HG02623 (cell line): ENCODE data around the gene TBL1X.
"Not testable (repeated sequence)": the region's sequence is repeated elsewhere in the genome, so short reads cannot be mapped to it uniquely, and the experiment has no call there.

Experiments
- ATAC-seq: cut with Tn5 transposase; IDR thresholded peaks from one replicate; pipeline ENCODE4 v1.9.1; 2021; ENCODE audit warnings: moderate library complexity; ENCODE audit not compliant: unreplicated experiment

Gene TBL1X

GRCh38 chrX:9533611-9534010 is 68.8 kb downstream of the TBL1X start:
- ATAC-seq = no peak

GRCh38 chrX:9534686-9535085 is 69.8 kb downstream of the TBL1X start:
- ATAC-seq = no peak

GRCh38 chrX:9535101-9535500 is 70.2 kb downstream of the TBL1X start:
- ATAC-seq = no peak

DNA sequence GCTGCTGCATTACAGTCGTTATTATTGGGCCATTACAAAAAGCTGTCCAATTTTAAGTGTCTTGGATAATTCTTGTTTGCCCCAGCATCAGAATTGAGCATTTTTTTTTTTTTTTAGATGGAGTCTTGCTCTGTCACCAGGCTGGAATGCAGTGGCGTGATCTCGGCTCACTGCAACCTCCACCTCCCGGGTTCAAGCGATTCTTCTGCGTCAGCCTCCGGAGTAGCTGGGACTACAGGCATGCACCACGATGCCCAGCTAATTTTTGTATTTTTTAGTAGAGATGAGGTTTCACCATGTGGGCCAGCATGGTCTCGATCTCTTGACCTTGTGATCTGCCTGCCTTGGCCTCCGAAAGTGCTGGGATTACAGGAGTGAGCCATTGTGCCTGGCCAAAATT is 71.3 kb downstream of the TBL1X start:
- not testable (repeated sequence) for ATAC-seq

DNA sequence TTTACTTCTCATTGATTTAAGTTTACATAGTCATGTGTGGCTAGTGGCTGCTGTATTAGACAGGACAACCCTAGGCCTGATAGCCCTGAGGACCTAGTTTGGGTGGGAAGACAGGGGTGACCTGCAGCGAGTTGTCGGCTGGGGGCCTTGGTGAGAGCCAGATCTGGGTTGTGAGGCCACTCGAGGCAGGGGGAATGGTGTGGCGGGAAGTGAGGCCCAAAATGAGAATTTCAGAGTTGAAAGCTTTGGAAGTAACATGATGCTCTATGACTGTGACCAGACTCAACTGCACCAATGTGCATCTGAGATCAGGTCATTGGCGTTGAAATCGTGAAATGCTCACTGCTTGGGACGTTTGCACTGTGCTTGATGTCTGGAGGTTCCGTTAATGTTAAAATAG is 72.9 kb downstream of the TBL1X start:
- no peak for ATAC-seq

DNA sequence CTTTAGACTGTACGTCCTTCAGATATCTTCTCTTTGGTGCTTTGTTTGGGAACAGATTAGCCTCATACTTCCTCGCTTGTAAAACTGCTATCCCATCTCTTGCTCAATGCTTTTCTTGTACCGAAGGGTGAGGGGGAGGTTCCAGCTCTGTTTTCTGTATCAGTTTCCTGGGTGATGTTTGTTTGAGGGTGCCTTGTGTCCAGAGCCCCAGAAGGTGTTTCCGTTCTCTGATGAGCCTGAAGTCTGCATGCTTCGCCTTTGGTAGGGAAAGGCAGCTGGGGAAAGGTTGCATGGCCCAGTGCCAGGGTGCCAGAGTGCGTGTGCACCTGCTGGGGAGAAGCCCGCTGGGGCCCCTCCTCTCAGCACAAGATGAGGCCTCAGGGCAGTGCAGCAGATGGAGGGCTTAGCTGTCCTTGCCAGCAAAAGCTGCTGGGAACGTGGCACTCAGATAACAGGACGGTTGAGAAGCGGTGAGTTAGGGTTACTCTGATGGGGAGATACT is 73.7 kb downstream of the TBL1X start:
- no peak for ATAC-seq

DNA sequence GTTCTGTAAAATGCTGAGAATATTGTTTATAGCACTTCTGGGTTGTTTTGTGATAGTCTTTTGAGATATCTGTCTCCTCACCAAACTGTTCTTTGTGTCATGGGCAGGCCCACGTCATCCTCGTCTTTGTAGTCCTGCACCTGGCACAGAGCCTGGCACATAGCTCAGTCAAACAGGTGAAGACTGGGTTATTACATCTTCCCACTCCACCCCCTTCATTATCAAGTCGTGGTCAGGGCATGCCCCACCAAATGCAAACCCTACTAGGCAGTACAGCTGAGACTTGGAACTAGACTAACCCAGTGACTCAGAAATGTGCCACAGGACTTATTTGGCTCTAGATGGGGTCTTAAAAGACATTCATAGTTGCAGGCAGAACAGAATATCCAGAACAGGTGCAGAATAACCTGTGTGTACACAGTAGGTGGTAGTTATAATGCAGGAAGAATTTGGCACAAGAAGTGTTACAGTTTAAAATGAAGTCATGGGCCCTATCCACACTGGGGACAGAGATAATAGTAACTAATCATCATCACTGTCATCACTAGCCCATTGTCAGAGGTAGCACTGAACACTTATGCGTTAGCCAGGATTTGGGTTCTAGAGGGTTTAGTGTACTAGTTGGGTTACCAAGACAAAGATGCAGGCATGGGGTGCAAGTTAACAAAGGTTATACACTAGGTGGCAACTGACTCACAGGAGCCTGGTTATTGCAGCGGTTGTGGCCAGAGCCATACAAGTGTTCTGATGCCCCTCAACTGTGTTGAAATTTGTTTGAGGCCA is 74.9 kb downstream of the TBL1X start:
- ATAC-seq = no peak

DNA sequence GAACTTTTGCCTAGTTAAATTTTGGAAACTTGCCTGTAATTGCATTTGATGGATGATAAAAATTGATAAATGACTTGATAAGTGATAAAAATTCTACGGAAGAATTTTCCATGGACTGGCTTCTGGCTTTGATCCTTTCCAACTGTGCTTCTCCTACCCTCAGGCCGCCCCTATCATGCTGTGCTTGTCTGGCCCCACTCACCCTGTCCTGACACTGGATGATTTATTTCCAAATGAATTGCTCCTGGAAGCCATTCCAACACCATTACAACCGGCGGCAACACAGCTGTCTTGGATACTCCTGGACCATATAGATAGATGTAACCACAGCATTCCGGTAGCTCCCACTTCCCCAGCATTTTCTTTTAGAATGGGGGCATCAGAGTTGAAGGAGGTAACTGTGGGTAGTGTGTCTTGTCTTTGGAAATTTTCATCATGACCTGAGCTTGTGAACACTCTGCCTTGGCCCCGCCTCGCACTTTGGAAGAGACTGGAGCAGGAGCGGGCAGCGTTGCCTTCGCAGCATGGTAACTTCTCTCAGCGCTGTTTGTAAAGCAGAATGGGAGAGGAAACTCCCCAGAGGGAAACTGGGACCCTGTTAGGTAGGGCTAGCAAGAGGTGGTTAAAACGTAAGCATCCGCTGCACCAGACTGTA is 77.4 kb downstream of the TBL1X start:
- no peak for ATAC-seq

DNA sequence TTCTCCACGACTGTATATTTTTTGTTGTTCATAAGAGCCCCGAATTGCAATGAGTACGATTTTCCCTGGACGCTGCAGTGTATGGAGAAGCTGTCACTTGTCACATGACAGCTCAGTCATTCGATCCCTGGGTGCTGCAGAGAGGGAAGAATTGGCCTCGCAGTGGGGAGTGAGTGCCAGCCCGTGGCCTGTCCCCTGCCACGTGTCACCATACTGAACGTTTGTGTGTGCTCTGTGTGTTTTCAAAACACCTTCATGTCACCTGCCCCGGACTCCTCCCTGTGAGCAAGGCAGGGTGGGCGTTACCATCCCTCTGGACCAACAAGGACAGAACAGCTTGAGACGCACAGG is 77.9 kb downstream of the TBL1X start:
- ATAC-seq = no peak

DNA sequence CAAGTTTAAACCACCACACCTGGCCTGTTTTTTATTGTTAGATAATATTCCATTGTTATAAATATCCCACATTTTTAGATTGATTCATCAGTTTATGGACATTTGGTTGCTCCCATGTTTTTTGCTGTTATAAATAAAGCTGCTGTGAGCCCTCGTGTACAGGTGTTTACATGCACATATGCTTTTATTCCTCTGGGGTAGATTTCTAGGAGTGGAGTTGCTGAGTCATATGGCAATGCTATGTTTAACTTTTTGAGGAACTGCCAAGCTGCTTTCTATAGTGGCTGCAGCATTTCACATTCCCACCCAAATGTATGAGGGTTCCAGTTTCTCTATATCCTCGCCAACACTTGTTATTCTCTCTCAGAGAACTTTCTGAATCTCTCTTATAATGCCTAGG is 90.5 kb downstream of the TBL1X start:
- no peak for ATAC-seq

DNA sequence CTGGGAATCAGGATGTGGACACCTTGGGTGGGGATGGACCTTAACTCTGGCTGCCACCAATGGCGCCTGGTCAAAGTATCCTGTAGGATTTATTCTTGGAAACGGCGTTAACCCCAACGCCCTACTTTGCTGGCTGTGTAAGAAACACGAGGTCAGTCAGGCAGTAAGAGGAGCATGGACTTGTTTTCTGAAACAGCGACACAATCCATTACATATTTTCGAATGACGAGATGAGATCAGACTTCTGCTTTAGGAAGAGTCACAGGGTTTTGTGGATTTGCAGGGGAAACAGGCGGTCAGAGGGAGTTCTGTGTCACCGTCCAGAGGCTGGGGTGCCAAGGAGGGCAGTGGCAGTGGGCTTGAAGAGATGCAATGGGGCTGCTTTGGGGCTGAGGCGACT is 92.2 kb downstream of the TBL1X start:
- ATAC-seq = no peak

DNA sequence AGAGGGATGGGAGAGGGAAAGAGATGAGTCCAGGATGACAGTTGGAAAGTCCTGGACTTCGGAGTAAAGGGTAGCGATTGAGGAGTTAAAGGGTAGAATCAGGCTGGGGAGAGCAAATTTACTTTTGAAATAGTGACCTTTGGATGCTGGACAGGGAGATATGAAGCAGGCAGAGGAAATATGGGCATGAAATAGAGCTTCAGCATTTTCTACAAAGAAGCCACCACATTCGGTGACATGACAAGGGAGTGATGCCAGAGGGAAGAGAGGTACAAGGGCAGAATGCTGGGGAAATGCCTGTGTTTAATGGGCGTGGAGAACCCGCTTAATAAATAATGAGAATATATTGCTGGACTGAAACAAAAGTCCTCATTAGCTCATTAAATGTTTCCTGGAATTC is 92.7 kb downstream of the TBL1X start:
- ATAC-seq = no peak

GRCh38 chrX:9558615-9559014 is 93.8 kb downstream of the TBL1X start:
- no peak for ATAC-seq

DNA sequence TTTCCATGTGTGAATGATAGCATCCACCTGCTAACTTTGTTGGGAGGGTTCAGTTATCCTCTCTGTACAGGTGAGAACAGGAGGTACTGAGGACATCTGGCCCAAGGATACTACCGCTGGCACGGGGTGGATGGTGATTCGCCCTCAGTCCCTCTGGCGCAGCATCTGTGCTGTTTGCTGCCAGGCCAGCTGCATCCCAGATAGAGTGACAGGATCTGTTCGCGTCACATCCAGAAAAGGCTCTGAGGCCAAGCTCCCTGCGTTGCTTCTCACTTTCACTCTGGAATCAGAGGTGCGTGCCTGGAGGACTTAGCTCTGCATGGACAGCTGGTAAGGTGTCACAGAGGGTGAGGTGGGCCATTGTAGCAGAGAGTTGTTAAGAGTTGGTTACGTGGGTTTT is 95.4 kb downstream of the TBL1X start:
- ATAC-seq = no peak

GRCh38 chrX:9561199-9561598 is 96.3 kb downstream of the TBL1X start:
- ATAC-seq = no peak

- ATAC-seq = no peak
Measured at GRCh38 chrX:9562851-9563250, 98.0 kb downstream of the TBL1X start.

GRCh38 chrX:9566150-9566621 is 101.3 kb downstream of the TBL1X start:
- ATAC-seq = no peak

GRCh38 chrX:9569876-9570301 is 105.0 kb downstream of the TBL1X start:
- ATAC-seq = no peak

- ATAC-seq = no peak
Measured at GRCh38 chrX:9573282-9574106, 108.6 kb downstream of the TBL1X start.

GRCh38 chrX:9576059-9576458 is 111.2 kb downstream of the TBL1X start:
- no peak for ATAC-seq

- ATAC-seq = no peak
Measured at GRCh38 chrX:9577555-9577954, 112.7 kb downstream of the TBL1X start.
